Stimulated activated CD8-positive, alpha-beta memory T cell treated with anti-CD3 and anti-CD28 coated beads, Interleukin-7, amount 100 ng/mL, for 48 hours (primary cell): ENCODE data around the gene SLC12A8.
A peak's percentile ranks its signal among the peaks of the same experiment; 100 is the strongest.

Experiments
- DNase-seq, 2 donors: peaks; one replicate each; pipeline ENCODE4 v3.0.0-alpha.2; 2020; ENCODE audit warnings: low read depth in 1 of 2; ENCODE audit errors: extremely low read depth in 1 of 2

SLC12A8 gene

DNA sequence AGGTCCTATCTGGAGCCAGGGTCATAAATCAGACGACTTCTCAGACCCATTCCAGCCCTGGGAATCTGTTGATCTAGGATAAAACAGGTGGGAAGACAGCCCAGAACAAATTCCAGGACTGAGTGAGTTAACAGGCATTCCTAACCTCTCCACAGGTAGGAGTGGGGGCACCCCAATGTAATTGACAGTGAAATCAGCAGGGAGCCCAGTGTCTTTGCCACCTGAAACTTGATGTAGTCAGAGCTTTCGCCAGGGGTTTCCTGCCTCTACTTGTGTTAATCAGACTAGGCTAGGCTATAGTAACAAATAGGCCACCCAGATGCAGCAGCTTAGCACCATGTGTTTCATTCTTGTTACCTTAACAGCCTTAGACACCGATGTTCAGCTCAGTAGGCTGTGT is 154.0 kb downstream of the SLC12A8 start:
- DNase-seq = no peak

DNA sequence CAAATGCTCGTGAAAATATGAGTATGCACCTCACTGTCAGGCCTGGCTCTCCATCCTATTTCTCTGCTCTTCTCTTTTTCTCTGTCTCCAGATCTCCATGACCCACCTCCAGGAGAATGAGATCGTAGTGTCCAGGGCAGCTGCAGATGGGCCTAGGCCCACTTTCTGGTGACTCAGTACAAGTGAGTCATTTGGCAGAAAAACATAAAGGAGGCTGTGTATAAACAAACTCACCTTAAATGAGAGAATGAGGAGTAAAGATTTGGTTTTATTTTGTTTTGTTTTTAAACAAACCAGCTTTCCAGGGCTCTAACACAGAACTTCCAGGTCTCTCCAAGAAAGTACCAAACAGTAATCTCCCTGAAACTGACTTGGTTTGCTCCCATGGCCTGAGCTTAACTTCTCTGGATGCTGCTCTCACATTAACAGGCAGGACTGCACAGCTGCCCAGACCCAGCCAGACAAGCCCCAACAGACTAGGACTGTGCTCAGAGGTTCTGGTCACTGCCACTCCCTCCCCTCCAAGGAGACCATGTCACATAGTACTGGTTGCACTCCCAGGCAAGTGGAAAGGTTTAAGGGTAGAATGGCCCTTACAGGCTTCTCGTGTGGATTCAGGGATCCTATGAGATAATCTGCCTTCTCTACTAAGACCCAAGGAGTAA is 155.2 kb downstream of the SLC12A8 start:
- DNase-seq = no peak

DNA sequence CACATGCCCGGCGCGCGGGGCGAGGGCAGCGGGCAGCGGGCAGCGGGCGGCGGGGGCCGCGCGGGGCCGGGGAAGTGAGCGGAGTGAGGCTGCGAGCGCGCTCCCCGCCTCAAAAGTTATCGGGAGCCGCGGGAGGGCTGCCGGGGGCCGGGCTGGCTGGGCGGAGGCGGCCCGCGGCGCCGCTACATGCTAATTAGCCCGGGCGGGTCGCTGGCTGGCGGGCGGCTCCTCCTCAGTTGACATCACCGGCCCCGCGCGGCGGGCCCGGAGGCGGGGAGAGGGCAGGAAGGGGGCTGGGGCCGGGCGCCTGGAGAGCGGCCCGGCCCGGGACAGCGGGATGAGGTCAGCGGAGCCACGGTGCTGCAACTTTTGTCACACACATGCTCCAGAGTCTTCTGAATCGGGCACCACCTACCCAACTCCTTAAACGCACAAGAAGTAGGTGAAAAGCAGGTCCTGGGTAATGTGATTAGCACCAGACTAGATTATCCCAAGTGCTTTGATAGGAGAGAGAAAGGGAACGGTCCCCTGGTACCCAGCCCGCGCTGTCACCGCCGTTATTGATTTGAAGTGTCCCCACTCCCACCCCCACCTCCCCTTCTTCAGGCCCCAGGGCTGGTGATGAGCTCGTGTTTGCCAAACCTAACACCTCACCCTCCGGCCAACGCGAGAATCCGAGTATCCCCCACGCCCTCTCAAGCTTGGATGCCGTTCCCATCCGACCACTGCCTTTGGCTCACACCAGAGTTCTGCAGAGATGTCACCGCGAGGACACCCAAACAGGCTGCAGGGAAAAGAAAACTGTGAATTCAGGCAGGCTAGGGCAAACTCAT is 156.4 kb downstream of the SLC12A8 start, which contains the start of gene HEG1:
Gene HEG1, minus strand, starts transcription at position 85 of the 833 bp plus-strand sequence. CDS start 107 bp downstream, outside the sequence.
- DNase-seq = peak; percentile 59 to 63

DNA sequence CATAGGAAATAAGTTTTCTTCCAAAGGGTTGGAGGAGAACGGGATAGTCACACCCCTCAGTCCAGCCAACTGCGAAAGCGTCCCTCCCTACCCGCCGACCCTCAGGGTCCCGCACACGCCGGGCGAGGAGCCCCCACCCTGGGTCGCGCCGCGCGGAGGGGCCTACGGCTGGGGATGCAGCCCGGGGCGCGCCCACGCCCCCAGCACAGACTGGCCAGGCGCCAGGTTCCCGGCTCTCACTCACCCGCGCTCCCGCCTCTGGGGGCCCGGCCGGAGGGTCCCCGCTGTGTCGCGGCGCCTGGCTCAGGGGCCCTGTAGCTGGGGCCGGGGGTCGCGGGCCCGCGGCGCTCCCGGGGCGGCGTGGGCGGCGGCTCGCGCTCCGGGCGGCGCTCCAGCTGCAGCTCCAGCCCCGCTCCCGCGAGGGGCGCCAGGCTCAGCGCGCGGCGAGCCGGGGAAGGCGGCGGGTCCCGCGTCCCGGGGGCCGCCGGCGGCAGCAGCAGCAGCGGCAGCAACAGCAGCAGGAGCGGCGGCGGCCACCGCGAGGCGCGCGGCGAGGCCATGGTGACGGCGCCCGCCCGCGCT is 157.1 kb downstream of the SLC12A8 start:
- peak in 1 of 2 donors; percentile 5 for DNase-seq

DNA sequence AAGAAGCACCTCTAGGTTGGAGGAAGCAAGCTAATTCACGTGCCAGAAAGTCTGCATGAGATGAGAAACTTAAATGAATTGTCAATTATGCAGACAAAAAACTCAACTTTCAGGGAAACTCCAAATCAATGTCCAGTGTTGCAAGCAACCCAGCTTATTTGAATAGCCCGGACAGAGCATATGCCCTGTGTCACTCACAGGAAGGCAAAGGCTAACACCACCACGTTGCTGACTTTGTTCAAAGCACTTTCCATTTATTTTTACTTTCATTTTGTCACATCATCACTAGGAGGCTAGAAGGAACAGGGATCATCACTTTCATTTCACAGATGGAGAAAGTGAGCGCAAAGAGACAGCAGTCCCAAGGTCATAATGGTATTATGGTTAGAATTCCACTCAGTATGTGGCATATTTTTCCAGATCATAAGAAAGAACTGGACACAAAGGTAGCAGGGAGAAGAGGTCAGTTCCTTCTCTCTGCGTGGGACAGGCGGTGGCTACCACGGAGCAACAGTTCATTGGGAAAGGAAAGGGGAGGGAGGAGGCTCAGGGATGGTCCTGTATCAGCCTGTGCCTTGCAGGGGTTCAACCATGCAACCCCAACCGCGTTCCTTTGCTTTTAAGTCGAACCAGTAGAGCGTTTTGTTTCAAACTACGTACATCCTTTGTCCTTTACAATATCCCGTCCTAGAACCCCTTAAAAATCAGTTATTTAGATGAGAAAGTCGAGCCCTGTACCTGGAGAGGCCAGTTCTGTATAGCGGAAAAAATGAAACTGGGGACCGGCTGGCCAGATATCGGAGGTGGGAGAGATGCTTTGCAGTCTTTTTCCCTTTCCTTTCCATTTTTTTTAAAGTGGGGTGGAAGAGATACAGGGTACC is 157.9 kb downstream of the SLC12A8 start:
- DNase-seq = no peak

DNA sequence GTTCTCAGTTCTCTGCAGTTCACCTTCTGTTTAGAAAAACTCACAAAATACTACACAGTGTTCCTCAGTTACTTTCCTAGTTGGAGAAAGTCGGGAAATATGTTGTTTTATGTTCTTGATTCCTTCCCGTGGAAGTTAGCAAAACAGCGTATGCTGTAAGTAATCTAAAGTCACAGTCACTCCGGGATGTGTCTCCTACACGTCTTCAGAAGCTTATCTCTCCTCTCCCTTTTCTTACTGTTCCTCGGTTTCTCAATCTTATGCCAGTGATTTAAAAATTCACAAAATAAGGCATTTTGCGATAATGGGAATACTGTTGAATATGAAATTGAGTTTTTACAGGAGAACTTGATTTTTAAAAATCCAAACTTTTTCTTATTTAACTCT is 158.5 kb downstream of the SLC12A8 start:
- no peak for DNase-seq

DNA sequence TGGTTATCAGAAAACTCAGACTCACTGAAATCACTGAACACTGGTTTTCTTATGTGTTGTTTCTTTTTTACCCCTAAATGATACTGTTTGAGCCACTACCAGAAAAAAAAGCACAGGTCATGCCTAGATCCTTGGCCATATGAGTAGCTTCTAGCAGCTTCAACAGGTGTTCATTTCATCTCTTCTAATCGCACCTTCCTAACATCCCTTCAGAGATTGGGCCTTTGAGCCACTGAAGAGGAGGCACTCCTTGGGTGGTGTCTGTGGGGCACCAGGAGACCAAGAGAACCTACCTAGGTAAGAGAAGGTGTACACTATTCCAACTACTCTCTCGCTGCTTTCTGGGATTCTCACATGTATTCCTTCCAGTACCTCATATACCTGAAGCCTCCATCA is 159.2 kb downstream of the SLC12A8 start:
- DNase-seq = no peak

DNA sequence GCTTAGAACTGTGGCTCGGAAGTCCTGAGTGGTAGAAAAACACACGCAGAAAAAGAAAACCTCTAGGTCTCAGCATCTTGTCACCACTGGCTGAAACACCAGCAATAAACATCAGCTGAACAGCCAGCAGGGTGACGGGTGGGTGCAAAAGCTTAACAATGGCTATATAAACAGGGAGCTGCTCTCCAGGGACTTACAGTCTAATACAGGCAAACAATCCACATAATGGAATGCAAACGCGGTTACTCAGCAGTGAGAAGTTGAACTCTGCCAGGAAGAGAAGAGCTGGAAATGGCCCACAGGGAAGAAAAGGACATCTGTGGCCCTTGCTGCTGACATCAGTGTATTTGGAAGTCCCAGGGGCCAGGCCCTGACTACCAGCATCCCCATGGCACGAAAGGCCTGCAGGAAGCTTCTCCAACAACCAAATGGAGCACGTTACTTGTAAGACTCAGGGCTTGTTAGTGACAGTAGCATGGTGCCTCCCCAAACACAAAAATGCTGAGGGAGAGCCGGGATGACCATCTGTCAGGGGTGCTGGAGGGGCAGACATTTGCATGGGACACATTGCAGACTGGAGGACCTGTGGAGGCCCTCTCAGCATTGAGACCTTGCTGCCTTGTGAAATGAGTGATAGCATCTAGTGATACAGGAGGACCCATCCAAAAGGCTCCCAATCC is 159.8 kb downstream of the SLC12A8 start:
- DNase-seq = no peak

DNA sequence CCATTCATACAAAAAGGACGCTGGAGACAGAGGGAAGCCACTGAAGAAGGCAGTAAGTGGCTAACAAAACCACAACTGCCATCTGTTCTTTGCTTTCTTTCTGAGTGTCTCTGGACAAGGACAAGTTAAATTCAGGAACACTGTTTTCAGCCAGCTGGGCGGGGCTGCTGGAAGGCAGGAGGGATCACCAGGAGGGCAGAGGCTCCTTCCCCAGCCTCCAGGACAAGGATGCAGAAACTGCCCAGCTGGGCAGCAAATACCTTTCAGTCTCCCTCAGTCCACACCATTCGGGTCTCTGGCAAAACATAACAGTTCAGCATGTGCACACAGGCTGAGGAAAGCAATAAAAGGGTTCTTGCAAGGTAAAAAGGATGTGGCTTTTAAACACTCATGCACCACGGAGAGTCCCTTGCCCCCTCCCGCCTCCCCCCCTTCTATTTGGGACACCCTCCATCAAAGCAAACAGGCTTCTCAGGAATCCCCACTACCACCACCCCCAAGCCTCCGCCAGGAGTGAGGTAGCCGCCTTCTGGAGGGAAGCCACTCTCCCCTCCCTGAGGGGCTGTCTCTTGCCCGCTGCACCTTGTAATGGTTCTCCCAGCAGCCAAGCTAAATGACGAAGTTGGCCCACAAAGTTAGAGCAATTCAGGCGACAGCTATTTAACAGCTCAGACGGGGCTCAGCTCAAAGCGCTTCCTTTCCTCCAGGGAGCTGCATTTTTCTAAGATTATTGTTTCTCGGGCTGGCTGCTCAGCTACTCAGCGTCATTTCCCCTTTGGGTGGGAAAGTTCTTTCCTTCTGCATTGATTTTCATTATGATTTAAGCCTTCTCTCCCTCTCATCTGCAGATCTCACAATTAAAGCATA is 160.6 kb downstream of the SLC12A8 start:
- DNase-seq = peak; percentile 50 to 57

DNA sequence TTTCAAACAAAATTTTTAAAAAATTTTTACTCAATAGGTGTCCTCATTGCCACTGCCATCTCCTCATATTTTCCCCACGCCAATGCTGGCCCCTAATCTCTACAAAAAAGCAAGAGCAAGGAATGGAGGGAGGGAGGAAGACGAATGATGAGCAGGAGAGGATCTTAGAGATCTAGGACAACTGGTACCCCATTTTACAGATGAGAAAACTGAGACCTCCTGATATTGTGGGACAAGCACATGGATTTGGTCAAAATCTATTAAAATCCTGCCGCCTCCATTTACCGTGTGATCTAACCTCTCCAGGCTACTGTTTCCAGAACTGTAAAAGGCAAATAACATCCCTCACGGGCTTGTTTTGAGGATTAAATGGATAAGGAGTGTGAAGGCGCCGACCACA is 161.3 kb downstream of the SLC12A8 start:
- DNase-seq = no peak

DNA sequence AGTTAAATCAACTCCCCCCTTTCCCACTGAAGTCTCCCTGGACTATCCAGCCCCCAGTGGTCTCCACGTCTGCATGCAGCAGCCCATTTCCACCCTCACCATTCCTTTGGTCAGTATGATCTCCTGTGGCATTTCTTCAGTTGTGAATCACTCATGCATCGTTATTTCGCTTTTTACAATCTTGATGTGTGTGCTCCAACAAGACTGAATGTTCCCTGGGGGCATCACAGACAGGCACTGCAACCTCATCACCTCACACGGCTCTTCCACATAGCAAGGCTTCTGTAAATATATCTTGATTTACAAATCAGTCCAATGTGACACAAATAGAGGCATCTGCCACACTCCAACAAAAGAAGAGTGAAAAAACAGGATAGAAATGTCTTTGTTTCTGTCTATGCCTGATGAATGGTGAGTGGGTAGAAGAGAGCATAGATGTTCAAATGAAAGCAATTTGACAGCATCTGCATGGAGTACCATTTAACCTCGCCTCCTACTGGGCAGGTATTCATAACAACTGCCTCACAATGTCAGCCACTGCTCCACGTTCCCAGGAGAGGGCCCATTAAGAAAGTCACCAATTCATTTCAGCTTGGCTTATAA is 162.0 kb downstream of the SLC12A8 start:
- no peak for DNase-seq

DNA sequence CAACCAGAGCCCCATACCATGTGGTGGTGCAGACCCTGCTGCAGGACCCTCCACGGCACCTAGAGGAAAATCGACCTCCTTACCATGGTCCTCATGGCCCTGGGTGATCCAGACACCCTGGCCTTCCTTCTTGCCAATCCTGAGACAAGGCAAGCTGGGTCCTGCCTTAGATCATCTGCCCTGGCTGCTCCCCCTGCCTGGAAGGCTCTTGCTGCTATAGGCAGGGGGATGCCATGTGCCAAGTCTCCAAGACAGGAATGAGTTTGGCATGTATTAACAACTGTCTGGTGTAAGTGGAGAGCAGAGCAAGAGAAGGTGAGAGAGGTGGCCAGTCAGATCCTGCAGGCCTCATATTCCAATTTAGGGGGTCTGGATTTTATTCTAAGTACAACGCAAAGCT is 164.3 kb downstream of the SLC12A8 start:
- DNase-seq = no peak

DNA sequence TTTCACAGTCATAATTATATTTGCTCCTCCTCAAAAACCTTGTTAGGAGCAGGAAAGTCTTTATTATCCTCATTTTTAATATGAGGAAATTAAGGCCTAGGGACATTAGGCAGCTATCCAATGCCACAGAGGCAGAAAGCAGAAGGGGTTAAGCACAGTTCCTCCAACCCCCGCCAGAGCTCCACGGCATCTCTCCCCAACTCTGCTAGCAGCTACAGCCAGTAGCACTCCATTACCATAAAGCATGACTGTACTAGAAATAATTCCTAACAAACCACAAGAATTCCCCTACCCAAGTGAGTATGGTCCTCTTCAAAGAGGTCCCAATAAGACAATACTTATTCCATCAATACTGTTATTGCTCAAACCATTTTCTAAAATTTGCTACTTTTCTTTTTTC is 166.6 kb downstream of the SLC12A8 start:
- DNase-seq = no peak

DNA sequence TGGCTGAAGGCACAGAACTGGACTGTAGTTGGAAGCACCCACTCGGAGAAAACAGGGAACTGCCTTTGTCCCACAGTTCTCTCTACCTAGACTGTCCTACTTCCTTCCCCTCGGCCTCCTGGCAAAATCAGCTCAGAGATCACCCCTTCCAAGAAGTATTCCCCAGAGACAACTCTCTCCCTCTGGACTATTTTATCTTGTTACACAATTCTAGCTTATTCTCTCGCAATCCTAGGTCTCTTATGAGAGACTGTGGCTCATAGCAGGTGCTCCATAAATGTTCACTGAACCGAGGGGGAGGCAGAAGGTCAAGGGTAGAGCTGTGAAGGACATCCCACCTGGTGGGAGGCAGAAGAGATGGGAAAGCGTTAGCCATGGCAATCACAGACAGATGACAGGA is 167.4 kb downstream of the SLC12A8 start:
- no peak for DNase-seq

DNA sequence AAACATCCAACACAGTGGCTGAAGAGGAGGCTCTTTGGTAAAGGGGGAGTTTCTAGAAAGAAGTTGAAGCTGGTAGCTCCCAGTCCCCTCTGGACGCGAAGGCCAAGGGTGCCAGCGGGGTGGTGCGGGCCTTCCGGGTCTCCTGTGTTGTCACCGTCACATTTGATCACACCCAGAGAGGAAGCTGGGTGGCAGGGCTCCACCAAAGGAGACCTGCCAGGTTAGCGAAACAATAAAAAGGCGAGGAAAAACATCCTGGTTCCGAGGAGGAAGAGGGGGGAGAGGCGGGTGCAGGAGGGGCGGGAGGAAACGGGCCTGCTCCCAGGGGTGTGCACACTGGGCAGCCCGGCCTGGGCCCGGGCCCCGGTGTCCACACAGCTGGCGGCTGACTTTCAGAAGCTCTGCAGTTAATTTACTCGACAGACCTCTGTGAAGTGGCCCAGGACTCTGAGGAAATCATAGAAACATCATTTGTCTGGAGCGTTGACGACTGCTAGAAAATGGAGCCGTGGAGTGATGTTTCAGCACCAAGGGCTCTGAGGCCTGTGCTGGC is 168.9 kb downstream of the SLC12A8 start:
- no peak for DNase-seq

DNA sequence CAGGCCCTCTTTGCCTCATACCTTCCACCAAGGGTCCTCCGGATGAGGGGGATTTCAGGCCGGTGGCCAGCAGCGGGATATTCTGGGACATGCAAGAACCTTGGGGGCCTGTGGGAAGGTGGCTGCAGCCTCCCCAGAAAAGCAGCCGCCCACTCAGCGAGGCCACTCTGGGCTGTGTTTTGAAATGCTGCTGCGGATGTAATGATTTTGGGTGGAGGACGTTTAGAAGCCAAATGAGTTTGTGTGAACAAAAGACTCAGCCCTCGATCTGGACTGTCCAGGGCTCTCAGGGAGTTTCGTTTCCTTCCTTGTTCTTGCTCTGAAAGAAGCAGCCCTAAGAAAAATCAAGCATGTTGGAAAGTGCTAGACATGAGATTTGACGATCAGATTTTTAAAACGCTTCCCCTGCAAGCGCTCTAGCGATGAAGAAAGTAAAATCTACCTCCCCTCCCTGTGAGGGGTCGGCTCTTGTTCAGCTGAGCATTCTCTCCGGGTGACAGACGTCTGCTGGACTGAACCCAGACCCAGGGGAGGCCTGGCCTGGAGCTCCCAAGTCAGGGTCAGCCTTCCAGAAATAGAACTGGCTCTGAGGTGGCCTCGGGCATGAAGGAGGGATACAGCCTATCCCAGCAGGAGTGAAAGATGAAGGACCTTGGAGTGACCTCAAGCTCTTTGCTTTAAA is 169.7 kb downstream of the SLC12A8 start:
- no peak for DNase-seq

DNA sequence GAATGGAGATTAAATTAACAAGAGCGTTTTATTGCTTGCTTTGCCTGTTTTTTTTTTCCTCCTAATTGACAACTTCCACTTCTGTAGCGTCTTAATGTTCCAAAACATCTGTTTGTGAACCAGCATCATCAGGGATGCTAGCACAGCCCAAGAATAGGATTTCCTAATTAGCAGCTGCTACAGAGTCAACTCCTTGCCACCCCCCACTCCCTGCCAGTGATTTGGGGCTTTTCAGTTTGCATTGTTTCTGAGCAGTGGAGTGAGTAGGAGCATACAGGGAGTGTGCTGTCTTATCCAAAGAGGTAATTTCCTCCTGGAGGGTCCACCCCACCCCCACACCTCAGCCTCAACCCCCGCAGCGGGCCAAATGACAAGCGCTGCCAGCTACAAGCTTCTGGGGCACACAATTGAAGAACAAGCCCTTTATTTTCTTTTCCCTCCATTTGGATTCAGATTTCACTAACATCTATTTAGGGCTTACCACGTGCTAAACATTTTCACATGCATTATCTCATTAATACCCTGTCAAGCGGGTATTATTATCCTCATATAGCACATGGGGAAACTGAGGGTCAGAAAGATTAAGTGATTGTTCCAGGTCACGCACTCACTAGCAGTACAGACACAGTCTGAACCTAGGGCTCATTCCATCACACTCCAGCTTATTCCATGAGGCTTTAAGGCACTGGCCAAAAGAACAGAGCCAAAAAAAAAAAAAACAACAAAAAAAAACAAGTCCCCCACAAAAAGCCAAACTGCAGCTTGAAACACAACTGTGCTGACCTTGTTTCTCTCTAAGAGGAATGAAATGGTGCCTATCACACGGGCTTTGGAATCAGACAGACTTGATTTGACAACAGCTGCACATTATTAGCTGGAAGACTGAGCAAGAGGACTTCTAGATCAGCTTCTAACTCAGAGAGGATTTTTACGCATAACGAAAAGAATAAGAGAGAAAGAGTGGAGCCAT is 173.1 kb downstream of the SLC12A8 start:
- DNase-seq = no peak
